Measurements from ENCODE around the gene LMTK3.

Gene LMTK3

GRCh38 chr19:48507911-48508439, 3.7 kb downstream of the LMTK3 start:
- Histone ChIP-seq H3K4me2 (ENCODE audit: low read length, poor library complexity, severe bottlenecking) (no peak overlapping the region), H3K18ac (ENCODE audit: low read depth in 1 of 2, low read length in 2 of 2) (no peak overlapping the region), H3K23ac (ENCODE audit: low read length in 2 of 2) (no peak overlapping the region), H3K4me1 (ENCODE audit: control insufficient read depth, insufficient read depth, low read depth, low read length) (peaks cover 2% of the 10 kb centered on the region), H3K4me3 (ENCODE audit: insufficient read depth in 1 of 2, low read depth in 1 of 2, low read length in 2 of 2) (no peak overlapping the region), H4K91ac (ENCODE audit: low read length) (no peak overlapping the region), H3K4ac (ENCODE audit: low read depth in 1 of 2, low read length in 2 of 2) (no peak overlapping the region), H4K8ac (ENCODE audit: low read length) (no peak overlapping the region), H3K36me3 (ENCODE audit: control insufficient read depth in 1 of 2, insufficient read depth in 2 of 2, low read depth in 1 of 2, low read length in 2 of 2) (no peaks in the 10 kb centered on the region), H3K9ac (ENCODE audit: low read length) (no peak overlapping the region), H3K27ac (ENCODE audit: low read length, poor library complexity, severe bottlenecking) (no peak overlapping the region), H2BK120ac (ENCODE audit: low read depth, low read length) (no peak overlapping the region), H2AFZ (ENCODE audit: low read depth, low read length) (no peak overlapping the region), H3K79me1 (replicated peaks; ENCODE audit: low read length, poor library complexity, severe bottlenecking) (no peaks in the 10 kb centered on the region), H2BK12ac (ENCODE audit: low read length in 2 of 2) (no peak overlapping the region), H2AK5ac (ENCODE audit: low read length, severe bottlenecking) (no peak overlapping the region), H3K27me3 (ENCODE audit: control insufficient read depth in 1 of 2, insufficient read depth in 1 of 2, low read length in 2 of 2) (peaks cover 39% of the 10 kb centered on the region in 2 experiments), H2BK5ac (ENCODE audit: low read depth, low read length, poor library complexity, severe bottlenecking) (no peak overlapping the region), H2BK15ac (ENCODE audit: low read depth, poor library complexity, severe bottlenecking) (no peak overlapping the region), H3K9me3 (ENCODE audit: control insufficient read depth, low read length) (no peaks in the 10 kb centered on the region), H3K14ac (ENCODE audit: low read length in 2 of 2) (no peak overlapping the region)
- whole genome bisulfite sequencing: 87% methylated on average over 6 of the region's 7 CpGs
- DNase-seq: no peak

- Histone ChIP-seq H2BK5ac (ENCODE audit: low read depth, low read length, poor library complexity, severe bottlenecking) (no peak overlapping the region), H3K4ac (ENCODE audit: low read depth in 1 of 2, low read length in 2 of 2) (no peak overlapping the region), H3K4me2 (ENCODE audit: low read length, poor library complexity, severe bottlenecking) (no peak overlapping the region), H3K14ac (ENCODE audit: low read length in 2 of 2) (no peak overlapping the region), H3K18ac (ENCODE audit: low read depth in 1 of 2, low read length in 2 of 2) (no peak overlapping the region), H2BK12ac (ENCODE audit: low read length in 2 of 2) (no peak overlapping the region), H2BK15ac (ENCODE audit: low read depth, poor library complexity, severe bottlenecking) (no peak overlapping the region), H2BK120ac (ENCODE audit: low read depth, low read length) (no peak overlapping the region), H3K27ac (ENCODE audit: low read length, poor library complexity, severe bottlenecking) (no peak overlapping the region), H2AK5ac (ENCODE audit: low read length, severe bottlenecking) (no peak overlapping the region), H3K79me1 (replicated peaks; ENCODE audit: low read length, poor library complexity, severe bottlenecking) (no peaks in the 10 kb centered on the region), H3K9ac (ENCODE audit: low read length) (no peak overlapping the region), H3K27me3 (ENCODE audit: control insufficient read depth in 1 of 2, insufficient read depth in 1 of 2, low read length in 2 of 2) (peaks cover 31 to 38% of the 10 kb centered on the region in 2 experiments), H3K4me1 (ENCODE audit: control insufficient read depth, insufficient read depth, low read depth, low read length) (peaks cover 10% of the 10 kb centered on the region), H3K4me3 (ENCODE audit: insufficient read depth in 1 of 2, low read depth in 1 of 2, low read length in 2 of 2) (no peak overlapping the region), H3K23ac (ENCODE audit: low read length in 2 of 2) (no peak overlapping the region), H3K36me3 (ENCODE audit: control insufficient read depth in 1 of 2, insufficient read depth in 2 of 2, low read depth in 1 of 2, low read length in 2 of 2) (no peaks in the 10 kb centered on the region), H2AFZ (ENCODE audit: low read depth, low read length) (no peak overlapping the region), H3K9me3 (ENCODE audit: control insufficient read depth, low read length) (no peaks in the 10 kb centered on the region), H4K8ac (ENCODE audit: low read length) (no peak overlapping the region), H4K91ac (ENCODE audit: low read length) (no peak overlapping the region)
- 90% methylated on average over 5 of the region's 5 CpGs for WGBS
- DNase-seq: peak; percentile 62
These were observed 5.4 kb downstream of the LMTK3 start for GRCh38 chr19:48506138-48506733.

GRCh38 chr19:48502350-48503018, 9.2 kb downstream of the LMTK3 start:
- no peak overlapping the region for H3K27ac ChIP-seq (ENCODE audit: low read length, poor library complexity, severe bottlenecking)
- H3K18ac ChIP-seq (ENCODE audit: low read depth in 1 of 2, low read length in 2 of 2): peak overlapping the region in 1 of 2 experiments; percentile 11
- no peak overlapping the region for H2BK15ac ChIP-seq (ENCODE audit: low read depth, poor library complexity, severe bottlenecking)
- H4K8ac ChIP-seq (ENCODE audit: low read length): peak overlapping the region; percentile 45
- no peak overlapping the region for H2BK120ac ChIP-seq (ENCODE audit: low read depth, low read length)
- no peak overlapping the region for H2BK12ac ChIP-seq (ENCODE audit: low read length in 2 of 2)
- H3K14ac ChIP-seq (ENCODE audit: low read length in 2 of 2): peak overlapping the region in 1 of 2 experiments; percentile 19
- no peaks in the 10 kb centered on the region for H3K9me3 ChIP-seq (ENCODE audit: control insufficient read depth, low read length)
- H3K4me1 ChIP-seq (ENCODE audit: control insufficient read depth, insufficient read depth, low read depth, low read length): peaks cover 14% of the 10 kb centered on the region
- no peak overlapping the region for H2AFZ ChIP-seq (ENCODE audit: low read depth, low read length)
- no peak overlapping the region for H3K9ac ChIP-seq (ENCODE audit: low read length)
- H3K23ac ChIP-seq (ENCODE audit: low read length in 2 of 2): no peak overlapping the region
- peaks cover 21 to 36% of the 10 kb centered on the region in 2 experiments for H3K27me3 ChIP-seq (ENCODE audit: control insufficient read depth in 1 of 2, insufficient read depth in 1 of 2, low read length in 2 of 2)
- H4K91ac ChIP-seq (ENCODE audit: low read length): no peak overlapping the region
- H2AK5ac ChIP-seq (ENCODE audit: low read length, severe bottlenecking): no peak overlapping the region
- H3K4ac ChIP-seq (ENCODE audit: low read depth in 1 of 2, low read length in 2 of 2): no peak overlapping the region
- H3K4me3 ChIP-seq (ENCODE audit: insufficient read depth in 1 of 2, low read depth in 1 of 2, low read length in 2 of 2): no peak overlapping the region
- H3K4me2 ChIP-seq (ENCODE audit: low read length, poor library complexity, severe bottlenecking): no peak overlapping the region
- WGBS: 28% methylated on average over 24 of the region's 27 CpGs
- no peaks in the 10 kb centered on the region for H3K36me3 ChIP-seq (ENCODE audit: control insufficient read depth in 1 of 2, insufficient read depth in 2 of 2, low read depth in 1 of 2, low read length in 2 of 2)
- no peak for DNase-seq
- H3K79me1 ChIP-seq (replicated peaks; ENCODE audit: low read length, poor library complexity, severe bottlenecking): no peaks in the 10 kb centered on the region
- no peak overlapping the region for H2BK5ac ChIP-seq (ENCODE audit: low read depth, low read length, poor library complexity, severe bottlenecking)

Measured in mesenchymal stem cell (in vitro differentiated cells and primary cell).